Caki2 (cell line): ENCODE measurements around the gene YOD1. TPM values are rescaled to one million over a fixed set of nuclear protein-coding genes. Genes with fewer than 3 reads are reported as not detected.
A peak's percentile ranks its signal among the peaks of the same experiment; 100 is the strongest.

ENCODE experiments used
- DNase-seq: peaks from one replicate; pipeline ENCODE4 v3.0.0-alpha.2; 2015; ENCODE audit warnings: low read depth
- in situ Hi-C: cut with HindIII; loops from 2 replicates; pipeline ENCODE4 v1.10.0; 2016; ENCODE audit warnings: low sequenced_read_pairs, low pct_unique_long_range_greater_than_20kb, mixed read lengths
- total RNA-seq: library from RNA; depleted of rRNA; stranded (reverse); fragments of >200 nt; shearing (Covaris generic); gene quantifications from 2 replicates; pipeline ENCODE4 v1.2.3, GENCODE V29; 2014; ENCODE audit warnings: low replicate concordance

YOD1 gene
- total RNA-seq, 1 experiment from 2014 or later = 2.3 TPM

GRCh38 chr1:207020065-207020708 is 30.8 kb downstream of the YOD1 start:
- no peak for DNase-seq
- in situ Hi-C loops = no loop called here

- in situ Hi-C loops = no loop called here
- DNase-seq = no peak
These were observed 31.3 kb downstream of the YOD1 start for GRCh38 chr1:207019661-207020060.

- DNase-seq = no peak
- in situ Hi-C loops = no loop called here
These were observed 31.8 kb downstream of the YOD1 start for GRCh38 chr1:207019161-207019560.

- in situ Hi-C loops = no loop called here
- DNase-seq = no peak
These were observed 32.3 kb downstream of the YOD1 start for GRCh38 chr1:207018707-207019106.

DNA sequence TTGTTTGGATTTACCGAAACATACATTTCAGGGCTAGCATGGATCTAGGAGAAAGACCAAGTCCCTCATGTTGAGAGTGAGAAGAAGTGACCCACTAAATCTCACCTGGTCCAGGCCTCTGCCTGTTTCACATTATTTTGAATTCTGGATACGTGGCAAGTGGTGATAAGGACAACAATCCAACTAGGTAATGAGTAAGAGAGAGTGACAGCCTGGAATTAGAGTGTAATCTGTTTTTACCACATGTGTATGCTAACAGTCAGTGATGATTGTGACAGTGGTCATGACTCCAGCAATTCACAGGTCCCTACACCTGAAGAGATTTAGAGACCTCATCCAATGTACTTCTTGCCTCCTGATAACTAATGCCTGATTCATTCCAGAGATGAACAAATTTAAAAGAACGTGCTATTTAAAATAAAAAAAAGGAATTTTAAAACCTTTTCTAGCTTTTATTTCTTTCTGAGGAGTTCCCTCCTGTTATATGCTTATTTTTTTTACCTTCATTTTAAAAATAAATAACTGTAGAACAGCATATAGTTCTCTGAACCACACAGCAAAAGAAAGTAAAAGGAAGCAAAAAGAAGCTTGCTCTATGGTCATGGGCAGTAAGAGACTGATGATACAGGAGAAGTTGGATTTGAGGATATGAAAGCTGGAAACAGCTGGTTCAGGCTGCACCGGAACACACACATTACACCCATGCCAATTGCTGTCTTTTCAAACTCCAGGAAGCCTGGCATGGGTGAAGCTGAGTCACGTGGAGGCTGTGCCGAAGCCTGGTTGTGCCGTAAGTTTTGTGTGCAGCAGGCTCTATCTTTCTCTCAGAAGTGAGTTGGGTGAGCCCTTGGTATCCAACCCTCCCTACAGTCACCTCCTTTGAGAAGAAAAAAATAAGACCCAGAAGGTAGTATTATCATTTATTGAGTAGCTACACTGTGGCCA is 33.1 kb downstream of the YOD1 start:
- in situ Hi-C loops = no loop called here
- DNase-seq = no peak

DNA sequence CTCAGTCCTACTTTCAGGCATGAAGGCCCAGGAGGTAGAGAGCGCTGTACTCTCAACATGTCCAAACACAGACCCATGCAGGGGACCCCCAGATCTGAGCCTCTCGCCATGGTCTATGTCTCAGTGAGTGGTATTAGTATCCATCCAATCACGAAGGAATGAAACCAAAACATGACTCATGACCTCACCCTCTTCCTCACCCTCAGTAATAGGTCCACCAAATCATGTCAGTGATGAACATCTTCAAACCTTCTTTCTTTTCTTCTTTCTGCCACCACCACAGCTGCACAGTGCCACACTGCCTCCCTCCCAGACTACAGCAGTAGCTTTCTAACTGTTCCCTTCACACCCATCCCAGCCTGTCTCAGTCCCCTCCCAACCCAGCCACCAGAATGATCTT is 35.2 kb downstream of the YOD1 start:
- DNase-seq = no peak
- in situ Hi-C loops = no loop called here

- in situ Hi-C loops = no loop called here
These were observed 36.3 kb downstream of the YOD1 start for GRCh38 chr1:207014728-207015127.

GRCh38 chr1:207013321-207014085 is 37.5 kb downstream of the YOD1 start:
- in situ Hi-C loops = no loop called here
- DNase-seq = no peak

More at GRCh38 chr1:207014728-207015127, 36.3 kb downstream of the YOD1 start:
- DNase-seq = no peak

DNA sequence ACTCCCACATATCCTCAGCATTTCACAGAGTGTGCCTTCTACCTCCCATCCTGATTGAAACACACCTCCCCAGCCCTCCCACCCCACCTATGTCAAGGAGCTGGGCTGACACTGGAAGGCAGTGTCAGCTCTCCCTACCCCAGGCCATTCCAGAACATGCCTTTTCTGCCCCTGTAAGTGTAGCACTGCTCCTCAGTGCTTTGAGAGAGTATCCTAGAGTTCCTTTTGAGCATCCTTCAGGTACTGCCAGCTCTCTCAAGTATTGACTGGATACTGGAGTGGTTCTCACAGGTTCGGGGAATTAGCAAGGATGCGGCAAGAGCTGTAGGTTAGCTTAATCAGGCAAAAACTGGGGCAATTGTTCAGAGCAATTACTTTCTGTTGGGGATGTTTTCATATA is 40.3 kb downstream of the YOD1 start:
- DNase-seq = no peak
- in situ Hi-C loops = no loop called here

DNA sequence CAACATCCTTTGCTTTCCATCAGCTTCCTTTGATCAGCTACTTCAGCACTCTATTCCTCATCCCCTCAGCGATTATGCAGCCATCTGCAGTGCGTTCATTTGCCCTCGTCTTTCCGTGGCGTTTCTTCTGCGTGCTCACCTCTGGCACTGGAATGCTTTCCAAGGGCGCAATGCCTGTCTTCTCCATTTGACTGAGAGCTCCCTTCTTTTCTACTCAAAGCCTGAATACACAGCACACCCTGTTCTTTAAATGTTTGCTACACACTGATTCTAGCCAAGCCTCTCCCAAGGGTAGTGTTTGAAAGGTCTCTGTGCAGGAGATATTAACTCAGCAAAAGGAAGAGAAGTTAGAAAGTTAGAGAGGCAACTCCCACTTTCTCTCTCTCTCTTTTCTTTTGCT is 41.1 kb downstream of the YOD1 start:
- in situ Hi-C loops = no loop called here
- DNase-seq = no peak

DNA sequence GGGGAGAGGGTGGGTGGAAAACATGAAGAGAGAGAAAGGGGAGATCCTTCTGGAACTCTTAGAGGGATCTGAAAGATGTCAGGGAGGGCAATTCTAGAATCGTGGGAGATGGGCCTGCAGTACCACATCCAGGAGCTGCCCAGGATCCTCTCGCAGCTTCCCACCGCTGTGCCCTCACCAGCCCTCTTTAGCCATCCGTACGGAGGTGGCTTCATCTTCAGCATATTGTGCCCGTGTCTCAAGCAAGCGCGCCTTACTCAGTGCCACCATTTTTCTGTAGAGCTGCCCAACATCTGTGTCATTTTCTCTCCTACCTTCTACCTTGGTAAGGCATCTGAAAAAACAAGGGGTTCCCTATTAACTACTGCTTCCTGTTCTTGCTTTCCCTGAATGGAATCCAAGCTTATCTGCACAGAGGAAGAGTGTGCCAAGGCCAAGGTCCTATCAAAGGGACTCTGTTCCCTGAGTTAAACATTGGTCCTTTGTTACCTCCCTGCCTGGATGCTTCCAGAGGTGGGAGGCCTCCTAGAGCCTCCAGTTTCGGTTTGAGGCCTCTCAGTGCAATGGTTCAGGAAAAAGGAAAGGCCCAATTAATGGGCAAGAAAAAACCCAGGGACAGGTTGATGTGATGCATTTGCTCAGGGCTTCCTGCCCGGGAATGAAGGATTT is 41.7 kb downstream of the YOD1 start:
- in situ Hi-C loops = no loop called here

DNA sequence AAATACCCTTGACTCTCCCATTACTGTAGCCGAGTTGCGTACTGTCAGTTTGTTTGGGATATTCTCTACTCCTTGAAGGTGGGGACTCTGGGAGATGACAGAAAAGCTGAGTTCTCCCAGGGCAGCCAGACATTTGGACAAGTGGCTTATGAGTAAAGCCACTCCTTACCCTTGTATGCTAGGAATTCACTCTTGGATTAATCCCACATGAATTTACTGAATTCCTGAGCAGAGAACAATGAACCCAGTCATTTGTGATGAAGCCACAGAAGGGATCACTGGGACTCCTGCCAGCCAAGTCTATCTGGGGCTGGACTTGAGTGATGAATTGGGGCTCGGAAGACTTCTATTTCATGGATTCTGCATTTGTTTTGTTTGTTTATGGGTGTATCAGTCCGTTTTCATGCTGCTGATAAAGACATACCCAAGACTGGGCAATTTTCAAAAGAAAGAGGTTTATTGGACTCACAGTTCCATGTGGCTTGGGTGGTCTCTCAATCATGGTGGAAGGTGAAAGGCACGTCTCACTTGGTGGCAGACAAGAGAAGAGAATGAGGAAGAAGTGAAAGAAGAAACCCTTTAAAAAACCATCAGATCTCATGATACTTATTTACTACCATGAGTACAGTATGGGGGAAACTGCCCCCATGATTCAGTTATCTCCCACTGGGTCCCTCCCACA is 43.5 kb downstream of the YOD1 start:
- DNase-seq = peak; percentile 90
- in situ Hi-C loops = no loop called here

More for the DNA sequence above, 41.7 kb downstream of the YOD1 start:
- no peak for DNase-seq

- DNase-seq = no peak
- in situ Hi-C loops = no loop called here
These were observed 44.1 kb downstream of the YOD1 start for GRCh38 chr1:207006914-207007313.

GRCh38 chr1:207006083-207006482 is 44.9 kb downstream of the YOD1 start:
- in situ Hi-C loops = no loop called here
- no peak for DNase-seq

- DNase-seq = peak; percentile 71
- in situ Hi-C loops = no loop called here
These were observed 45.8 kb downstream of the YOD1 start for GRCh38 chr1:207004931-207005830.

DNA sequence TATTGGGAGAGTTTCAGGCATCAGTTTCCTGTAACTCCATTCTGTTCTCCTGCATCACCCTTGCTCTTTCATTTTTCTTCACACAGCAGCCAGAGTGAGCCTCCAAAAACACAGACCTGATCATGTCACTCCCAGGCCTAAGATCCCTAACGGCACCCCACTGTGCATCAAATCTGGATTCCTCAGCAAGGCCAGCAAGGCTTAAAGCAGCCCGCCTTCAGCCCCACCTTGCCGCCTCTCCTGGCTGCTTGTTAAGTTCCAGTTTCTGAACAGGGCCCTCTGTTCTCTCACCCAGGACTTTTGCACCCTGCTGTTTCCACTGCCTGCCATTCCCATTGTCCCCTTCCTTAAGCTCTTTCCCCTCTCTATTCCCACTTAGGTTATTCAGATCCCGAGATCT is 47.8 kb downstream of the YOD1 start:
- DNase-seq = no peak
- in situ Hi-C loops = no loop called here

- DNase-seq = peak; percentile 41
- in situ Hi-C loops = no loop called here
These were observed 48.3 kb downstream of the YOD1 start for GRCh38 chr1:207002724-207003146.
